Fibroblast of lung (primary cell): Measurements from ENCODE around the gene MPC1L. TPM values are rescaled to one million over a fixed set of nuclear protein-coding genes. Genes with fewer than 3 reads are reported as not detected.

Experiments used
- DNase-seq, 2 donors: peaks; one replicate each; pipeline versions ENCODE4 v3.0.0 to v3.0.0-alpha.2; 2010; ENCODE audit warnings: low read depth in 2 of 2
- H2AFZ ChIP-seq: 2 replicates; pipeline ENCODE4 v1.5.1; 2012; ENCODE audit warnings: low read length, control low read depth, inconsistent platforms
- H3K27ac ChIP-seq: 2 replicates; pipeline ENCODE4 v1.5.1; 2011; ENCODE audit warnings: low read length, control low read depth; ENCODE audit not compliant: insufficient read depth
- H3K27me3 ChIP-seq: 2 replicates; pipeline ENCODE4 v1.5.1; 2011; ENCODE audit warnings: mild to moderate bottlenecking, low read length; ENCODE audit not compliant: control insufficient read depth, insufficient read depth
- H3K36me3 ChIP-seq: 2 replicates; pipeline ENCODE4 v1.5.1; 2011; ENCODE audit warnings: low read length; ENCODE audit not compliant: control insufficient read depth, insufficient read depth
- H3K4me1 ChIP-seq: 2 replicates; pipeline ENCODE4 v1.5.1; 2011; ENCODE audit warnings: low read length; ENCODE audit not compliant: control insufficient read depth, insufficient read depth; ENCODE audit errors: extremely low read depth
- H3K4me2 ChIP-seq: 2 replicates; pipeline ENCODE4 v1.5.1; 2011; ENCODE audit warnings: low read length, control low read depth; ENCODE audit not compliant: insufficient read depth; ENCODE audit errors: extremely low read depth
- H3K4me3 ChIP-seq, 4 experiments: fragments of 200-600 bp in 1 of 4; sonication (generic) in 1 of 4; replicated peaks in 1 of 4; 2 replicates each; pipeline ENCODE4 v1.5.1; 2011 to 2016; ENCODE audit warnings: low read length in 4 of 4, low read depth in 3 of 4, mild to moderate bottlenecking in 3 of 4, control low read depth in 2 of 4, inconsistent platforms in 1 of 4, mixed read lengths in 1 of 4; ENCODE audit not compliant: insufficient read depth in 1 of 4; ENCODE audit errors: control extremely low read depth in 1 of 4
- H3K79me2 ChIP-seq: 2 replicates; pipeline ENCODE4 v1.5.1; 2012; ENCODE audit warnings: mild to moderate bottlenecking, low read length, inconsistent platforms; ENCODE audit not compliant: control insufficient read depth, insufficient read depth
- H3K9ac ChIP-seq: 2 replicates; pipeline ENCODE4 v1.5.1; 2011; ENCODE audit warnings: mild to moderate bottlenecking, low read length, control low read depth; ENCODE audit not compliant: insufficient read depth
- H3K9me3 ChIP-seq: 2 replicates; pipeline ENCODE4 v1.5.1; 2012; ENCODE audit warnings: low read depth, low read length; ENCODE audit not compliant: control insufficient read depth, insufficient read depth
- H4K20me1 ChIP-seq: 2 replicates; pipeline ENCODE4 v1.5.1; 2011; ENCODE audit warnings: low read length; ENCODE audit not compliant: control insufficient read depth, insufficient read depth; ENCODE audit errors: extremely low read depth
- EZH2 ChIP-seq: IDR thresholded peaks from 2 replicates; pipeline ENCODE4 v1.5.1; 2012; ENCODE audit warnings: low read length, control low read depth, mild to moderate bottlenecking; ENCODE audit errors: missing control alignments
- polyA plus RNA-seq, 2 donors: library from polyadenylated mRNA; depleted of rRNA in 1 of 2; stranded (reverse) in 1 of 2; unstranded in 1 of 2; fragments of >200 nt; gene quantifications; 2 replicates each; pipeline ENCODE4 v1.2.1, GENCODE V29; 2011 to 2012; ENCODE audit warnings: missing spikeins in 1 of 2
- total RNA-seq: library from RNA; depleted of rRNA; stranded (reverse); fragments of >200 nt; gene quantifications from 2 replicates; pipeline ENCODE4 v1.2.1, GENCODE V29; 2014
- TF ChIP-seq, protein P1 (sequence below), 2 donors: IDR thresholded peaks in 1 of 2; conservative IDR thresholded peaks in 1 of 2; 1 replicate in 1 of 2; 2 replicates in 1 of 2; pipeline ENCODE4 v1.5.1; 2011 to 2012; ENCODE audit warnings: low read length in 2 of 2, control low read depth in 1 of 2, inconsistent platforms in 1 of 2, low read depth in 1 of 2, mild to moderate bottlenecking in 1 of 2

Gene MPC1L
- total and polyA plus RNA-seq, 2 donors (not counting 1 experiment from before 2014, with no cell fraction given) = not detected

DNA sequence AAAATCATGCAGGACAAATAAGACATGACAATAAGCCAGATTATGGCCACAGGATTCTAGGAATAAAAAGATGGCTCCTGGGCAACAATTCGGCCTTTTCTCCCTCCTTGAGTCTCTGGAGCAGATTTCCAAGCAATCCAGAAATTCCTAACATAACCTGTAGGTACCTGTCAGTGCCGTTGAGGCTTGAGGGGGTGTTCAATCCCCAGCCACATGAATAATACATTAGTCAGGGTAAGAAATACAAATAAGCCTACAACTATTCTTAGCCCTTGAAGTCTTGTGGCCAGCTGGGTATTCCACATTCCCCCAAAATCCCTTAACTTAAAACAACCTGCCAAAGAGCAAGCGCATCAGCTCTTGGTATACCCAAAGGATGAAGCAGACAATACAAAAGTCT lies 14.5 kb downstream of the MPC1L start:
- TF ChIP-seq, protein P1, sequence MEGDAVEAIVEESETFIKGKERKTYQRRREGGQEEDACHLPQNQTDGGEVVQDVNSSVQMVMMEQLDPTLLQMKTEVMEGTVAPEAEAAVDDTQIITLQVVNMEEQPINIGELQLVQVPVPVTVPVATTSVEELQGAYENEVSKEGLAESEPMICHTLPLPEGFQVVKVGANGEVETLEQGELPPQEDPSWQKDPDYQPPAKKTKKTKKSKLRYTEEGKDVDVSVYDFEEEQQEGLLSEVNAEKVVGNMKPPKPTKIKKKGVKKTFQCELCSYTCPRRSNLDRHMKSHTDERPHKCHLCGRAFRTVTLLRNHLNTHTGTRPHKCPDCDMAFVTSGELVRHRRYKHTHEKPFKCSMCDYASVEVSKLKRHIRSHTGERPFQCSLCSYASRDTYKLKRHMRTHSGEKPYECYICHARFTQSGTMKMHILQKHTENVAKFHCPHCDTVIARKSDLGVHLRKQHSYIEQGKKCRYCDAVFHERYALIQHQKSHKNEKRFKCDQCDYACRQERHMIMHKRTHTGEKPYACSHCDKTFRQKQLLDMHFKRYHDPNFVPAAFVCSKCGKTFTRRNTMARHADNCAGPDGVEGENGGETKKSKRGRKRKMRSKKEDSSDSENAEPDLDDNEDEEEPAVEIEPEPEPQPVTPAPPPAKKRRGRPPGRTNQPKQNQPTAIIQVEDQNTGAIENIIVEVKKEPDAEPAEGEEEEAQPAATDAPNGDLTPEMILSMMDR (conservative IDR thresholded peaks at IDR 0.05 in 1 of 2, IDR thresholded peaks at IDR 0.05 in 1 of 2; ENCODE audit: low read depth in 1 of 2, low read length in 2 of 2) = no peak
- TF ChIP-seq EZH2 = no peak
- DNase-seq = peak in 1 of 2 donors; percentile 15
- Histone ChIP-seq H2AFZ (no peak overlapping the region), H3K36me3 (no peaks in the 10 kb centered on the region), H3K27me3 (no peaks in the 10 kb centered on the region), H3K79me2 (peaks cover 20% of the 10 kb centered on the region), H3K4me3 (no peak overlapping the region), H3K4me2 (no peak overlapping the region), H3K4me1 (no peaks in the 10 kb centered on the region), H4K20me1 (no peaks in the 10 kb centered on the region), H3K27ac (no peak overlapping the region), H3K9ac (no peak overlapping the region), H3K9me3 (no peaks in the 10 kb centered on the region)

- no peaks in the 10 kb centered on the region for H3K27me3 ChIP-seq
- H3K4me1 ChIP-seq = no peaks in the 10 kb centered on the region
- no peaks in the 10 kb centered on the region for H3K36me3 ChIP-seq
- H4K20me1 ChIP-seq = no peaks in the 10 kb centered on the region
- no peak overlapping the region for H3K9ac ChIP-seq
- DNase-seq = peak in 1 of 2 donors; percentile 75
- H3K27ac ChIP-seq = peak overlapping the region; percentile 85
- H3K79me2 ChIP-seq = peaks cover 51% of the 10 kb centered on the region
- TF ChIP-seq, protein P1 (conservative IDR thresholded peaks at IDR 0.05 in 1 of 2, IDR thresholded peaks at IDR 0.05 in 1 of 2; ENCODE audit: low read depth in 1 of 2, low read length in 2 of 2) = no peak
- no peak for TF ChIP-seq EZH2
- H3K9me3 ChIP-seq = no peaks in the 10 kb centered on the region
- H3K4me3 ChIP-seq = peak overlapping the region; percentile 48 to 76 (median 56)
- peak overlapping the region; percentile 21 for H3K4me2 ChIP-seq
- H2AFZ ChIP-seq = no peak overlapping the region
These were observed 20.9 kb downstream of the MPC1L start for GRCh38 chrX:40644176-40644575.

GRCh38 chrX:40644821-40645358 lies 21.7 kb downstream of the MPC1L start:
- no peaks in the 10 kb centered on the region for H3K4me1 ChIP-seq
- DNase-seq = peak; percentile 67 to 73
- H3K36me3 ChIP-seq = no peaks in the 10 kb centered on the region
- H3K9me3 ChIP-seq = no peaks in the 10 kb centered on the region
- no peaks in the 10 kb centered on the region for H4K20me1 ChIP-seq
- H2AFZ ChIP-seq = no peak overlapping the region
- peak overlapping the region; percentile 46 for H3K9ac ChIP-seq
- H3K27me3 ChIP-seq = no peaks in the 10 kb centered on the region
- H3K27ac ChIP-seq = peak overlapping the region; percentile 85
- no peak for TF ChIP-seq EZH2
- TF ChIP-seq, protein P1 (conservative IDR thresholded peaks at IDR 0.05 in 1 of 2, IDR thresholded peaks at IDR 0.05 in 1 of 2; ENCODE audit: low read depth in 1 of 2, low read length in 2 of 2) = no peak
- H3K79me2 ChIP-seq = peaks cover 45% of the 10 kb centered on the region
- H3K4me3 ChIP-seq = peak overlapping the region; percentile 48 to 76 (median 56)
- H3K4me2 ChIP-seq = peak overlapping the region; percentile 93
